NCI-H1092 treated with DMSO at 0.1 percent for 48 hours (cell line): ENCODE measurements around the gene SLFNL1.

ENCODE experiments used
- DNase-seq: peaks from one replicate; lab custom pipeline; 2025; lab: John Stamatoyannopoulos, UW

Gene SLFNL1

GRCh38 chr1:41020109-41020576, 1.4 kb downstream of the SLFNL1 start:
- no peak for DNase-seq

- DNase-seq, result no peak
Measured at GRCh38 chr1:41019353-41019745, 2.2 kb downstream of the SLFNL1 start.

GRCh38 chr1:41018018-41018410, 3.5 kb downstream of the SLFNL1 start:
- no peak for DNase-seq

- DNase-seq, result no peak
Measured at GRCh38 chr1:41017141-41018017, 4.1 kb downstream of the SLFNL1 start.

- no peak for DNase-seq
Measured at GRCh38 chr1:41015897-41016470, 5.5 kb downstream of the SLFNL1 start.

- no peak for DNase-seq
Measured at GRCh38 chr1:41015281-41015896, 6.1 kb downstream of the SLFNL1 start.

- DNase-seq, result no peak
Measured at GRCh38 chr1:41014871-41015270, 6.7 kb downstream of the SLFNL1 start.

- DNase-seq, result no peak
Measured at GRCh38 chr1:41013796-41014195, 7.7 kb downstream of the SLFNL1 start.

- no peak for DNase-seq
Measured at GRCh38 chr1:41013024-41013423, 8.5 kb downstream of the SLFNL1 start.

GRCh38 chr1:41010345-41010744, 11.2 kb downstream of the SLFNL1 start:
- no peak for DNase-seq

GRCh38 chr1:41009466-41009865, 12.1 kb downstream of the SLFNL1 start:
- no peak for DNase-seq

- no peak for DNase-seq
Measured at GRCh38 chr1:41006942-41007865, 14.3 kb downstream of the SLFNL1 start.

- DNase-seq, result no peak
Measured at GRCh38 chr1:41005876-41006275, 15.6 kb downstream of the SLFNL1 start.

- peak; percentile 12 for DNase-seq
Measured at GRCh38 chr1:41003640-41004220, 17.8 kb downstream of the SLFNL1 start.

- DNase-seq, result no peak
Measured at GRCh38 chr1:41003127-41003639, 18.3 kb downstream of the SLFNL1 start.

- no peak for DNase-seq
Measured at GRCh38 chr1:40998668-40999067, 22.9 kb downstream of the SLFNL1 start.

- DNase-seq, result no peak
Measured at GRCh38 chr1:40997096-40997495, 24.4 kb downstream of the SLFNL1 start.

- DNase-seq, result no peak
Measured at GRCh38 chr1:40989066-40989465, 32.5 kb downstream of the SLFNL1 start.

- no peak for DNase-seq
Measured at GRCh38 chr1:40988280-40988679, 33.2 kb downstream of the SLFNL1 start.

GRCh38 chr1:40987439-40988276, 33.9 kb downstream of the SLFNL1 start:
- no peak for DNase-seq
